ENCODE measurements around the gene MORC1. TPM values are rescaled to one million over a fixed set of nuclear protein-coding genes. Genes with fewer than 3 reads are reported as not detected.

Gene MORC1
- polyA plus RNA-seq, 1 donor (not counting 4 experiments of a cell fraction or from before 2014, with no cell fraction given): not detected

GRCh38 chr3:109073116-109073515 is 44.8 kb downstream of the MORC1 start:
- Histone ChIP-seq H3K4me3 (ENCODE audit: control insufficient read depth in 2 of 3, extremely low read depth in 1 of 3, insufficient read depth in 2 of 3, low read depth in 1 of 3, low read length in 3 of 3) (no peak overlapping the region), H3K4me1 (ENCODE audit: control insufficient read depth, extremely low read depth, insufficient read depth, low read length) (no peaks in the 10 kb centered on the region), H3K9ac (ENCODE audit: control insufficient read depth, extremely low read depth, insufficient read depth, low read length) (no peak overlapping the region), H3K4me2 (ENCODE audit: control insufficient read depth, extremely low read depth, insufficient read depth, low read depth, low read length) (no peak overlapping the region), H4K20me1 (ENCODE audit: control insufficient read depth, extremely low read depth, insufficient read depth, low read length) (no peaks in the 10 kb centered on the region), H3K79me2 (ENCODE audit: control insufficient read depth, insufficient read depth, low read length) (no peaks in the 10 kb centered on the region), H3K9me1 (ENCODE audit: control insufficient read depth, extremely low read depth, insufficient read depth, low read length) (no peaks in the 10 kb centered on the region), H2AFZ (ENCODE audit: control insufficient read depth, low read length) (no peak overlapping the region), H3K27me3 (ENCODE audit: control insufficient read depth, extremely low read depth, insufficient read depth, low read length) (no peaks in the 10 kb centered on the region), H3K27ac (ENCODE audit: control insufficient read depth, insufficient read depth, low read length) (no peak overlapping the region), H3K9me3 (ENCODE audit: control insufficient read depth, low read depth, low read length) (no peaks in the 10 kb centered on the region), H3K36me3 (ENCODE audit: control insufficient read depth in 2 of 2, extremely low read depth in 1 of 2, insufficient read depth in 2 of 2, low read length in 2 of 2) (no peaks in the 10 kb centered on the region)
- DNase-seq (ENCODE audit: low read depth, low spot score): no peak
- dilution Hi-C loops (cut with MboI; ENCODE audit: extremely low pct_ligation_motif_present, low sequenced_read_pairs): no loop called here
- TF ChIP-seq EZH2 (IDR thresholded peaks at IDR 0.05; ENCODE audit: low read length) (no peak), CTCF (optimal IDR thresholded peaks at IDR 0.05 in 1 of 3, IDR thresholded peaks at IDR 0.05 in 1 of 3, conservative IDR thresholded peaks at IDR 0.05 in 1 of 3; ENCODE audit: extremely low read depth in 1 of 3, insufficient read depth in 2 of 3, low read length in 3 of 3) (no peak)
- no peak for FAIRE-seq

DNA sequence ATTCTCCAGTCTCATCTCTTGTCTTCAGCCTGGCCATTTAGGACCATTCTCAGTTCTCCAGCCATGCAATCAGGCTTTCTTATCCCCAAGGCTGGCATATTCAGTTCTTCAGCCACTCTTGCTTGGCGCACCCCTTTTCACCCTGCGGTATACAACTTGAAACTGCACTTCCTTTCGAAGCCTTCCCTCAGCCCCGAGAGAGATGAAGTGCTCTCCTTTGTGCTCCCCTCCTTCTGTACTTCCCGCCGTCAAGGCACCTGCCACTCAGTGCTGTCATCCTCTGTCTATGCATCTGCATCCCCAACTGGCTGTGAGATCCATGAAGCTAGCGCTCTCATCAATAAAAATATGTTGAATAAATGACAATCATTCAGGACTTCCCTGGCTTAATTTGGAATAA is 45.7 kb downstream of the MORC1 start:
- no peaks in the 10 kb centered on the region for H3K27me3 ChIP-seq (ENCODE audit: control insufficient read depth, extremely low read depth, insufficient read depth, low read length)
- H3K27ac ChIP-seq (ENCODE audit: control insufficient read depth, insufficient read depth, low read length): no peak overlapping the region
- no peaks in the 10 kb centered on the region for H3K9me1 ChIP-seq (ENCODE audit: control insufficient read depth, extremely low read depth, insufficient read depth, low read length)
- no peaks in the 10 kb centered on the region for H3K36me3 ChIP-seq (ENCODE audit: control insufficient read depth in 2 of 2, extremely low read depth in 1 of 2, insufficient read depth in 2 of 2, low read length in 2 of 2)
- no peak overlapping the region for H3K9ac ChIP-seq (ENCODE audit: control insufficient read depth, extremely low read depth, insufficient read depth, low read length)
- H2AFZ ChIP-seq (ENCODE audit: control insufficient read depth, low read length): no peak overlapping the region
- no peak for DNase-seq (ENCODE audit: low read depth, low spot score)
- dilution Hi-C loops (cut with MboI; ENCODE audit: extremely low pct_ligation_motif_present, low sequenced_read_pairs): no loop called here
- H3K79me2 ChIP-seq (ENCODE audit: control insufficient read depth, insufficient read depth, low read length): no peaks in the 10 kb centered on the region
- H4K20me1 ChIP-seq (ENCODE audit: control insufficient read depth, extremely low read depth, insufficient read depth, low read length): no peaks in the 10 kb centered on the region
- no peaks in the 10 kb centered on the region for H3K4me1 ChIP-seq (ENCODE audit: control insufficient read depth, extremely low read depth, insufficient read depth, low read length)
- H3K9me3 ChIP-seq (ENCODE audit: control insufficient read depth, low read depth, low read length): no peaks in the 10 kb centered on the region
- TF ChIP-seq CTCF (optimal IDR thresholded peaks at IDR 0.05 in 1 of 3, IDR thresholded peaks at IDR 0.05 in 1 of 3, conservative IDR thresholded peaks at IDR 0.05 in 1 of 3; ENCODE audit: extremely low read depth in 1 of 3, insufficient read depth in 2 of 3, low read length in 3 of 3): no peak
- H3K4me3 ChIP-seq (ENCODE audit: control insufficient read depth in 2 of 3, extremely low read depth in 1 of 3, insufficient read depth in 2 of 3, low read depth in 1 of 3, low read length in 3 of 3): no peak overlapping the region
- FAIRE-seq: no peak
- no peak overlapping the region for H3K4me2 ChIP-seq (ENCODE audit: control insufficient read depth, extremely low read depth, insufficient read depth, low read depth, low read length)
